GM19023 (cell line): Measurements from ENCODE around the gene RNF167.
"Not testable (repeated sequence)": the region's sequence is repeated elsewhere in the genome, so short reads cannot be mapped to it uniquely, and the experiment has no call there.

Experiments used
- ATAC-seq: cut with Tn5 transposase; IDR thresholded peaks from one replicate; pipeline ENCODE4 v1.9.1; 2021; ENCODE audit warnings: mild to moderate bottlenecking, moderate library complexity; ENCODE audit not compliant: unreplicated experiment

Gene RNF167

GRCh38 chr17:4901648-4902344 is 38.3 kb upstream of the RNF167 start:
- no peak for ATAC-seq

DNA sequence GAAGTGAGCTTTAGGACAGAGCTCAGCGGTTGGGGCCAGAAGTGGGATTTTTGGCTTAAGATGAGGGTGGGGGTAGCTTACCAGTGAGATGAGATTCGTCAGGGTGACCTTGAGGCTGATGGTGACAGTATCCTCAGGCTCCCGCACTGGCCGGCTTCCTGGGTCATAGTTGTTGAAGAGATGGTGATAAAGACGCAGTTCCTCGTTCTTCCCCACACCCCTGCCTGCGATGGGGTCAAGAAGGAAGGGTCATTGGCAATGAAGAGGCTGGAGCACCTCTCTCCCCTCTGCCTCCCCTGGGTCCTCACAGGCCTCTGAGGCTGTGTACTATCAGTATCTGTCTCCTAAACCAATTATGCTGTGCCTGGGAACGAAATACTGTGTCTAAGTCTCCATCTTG is 37.5 kb upstream of the RNF167 start:
- ATAC-seq = no peak

DNA sequence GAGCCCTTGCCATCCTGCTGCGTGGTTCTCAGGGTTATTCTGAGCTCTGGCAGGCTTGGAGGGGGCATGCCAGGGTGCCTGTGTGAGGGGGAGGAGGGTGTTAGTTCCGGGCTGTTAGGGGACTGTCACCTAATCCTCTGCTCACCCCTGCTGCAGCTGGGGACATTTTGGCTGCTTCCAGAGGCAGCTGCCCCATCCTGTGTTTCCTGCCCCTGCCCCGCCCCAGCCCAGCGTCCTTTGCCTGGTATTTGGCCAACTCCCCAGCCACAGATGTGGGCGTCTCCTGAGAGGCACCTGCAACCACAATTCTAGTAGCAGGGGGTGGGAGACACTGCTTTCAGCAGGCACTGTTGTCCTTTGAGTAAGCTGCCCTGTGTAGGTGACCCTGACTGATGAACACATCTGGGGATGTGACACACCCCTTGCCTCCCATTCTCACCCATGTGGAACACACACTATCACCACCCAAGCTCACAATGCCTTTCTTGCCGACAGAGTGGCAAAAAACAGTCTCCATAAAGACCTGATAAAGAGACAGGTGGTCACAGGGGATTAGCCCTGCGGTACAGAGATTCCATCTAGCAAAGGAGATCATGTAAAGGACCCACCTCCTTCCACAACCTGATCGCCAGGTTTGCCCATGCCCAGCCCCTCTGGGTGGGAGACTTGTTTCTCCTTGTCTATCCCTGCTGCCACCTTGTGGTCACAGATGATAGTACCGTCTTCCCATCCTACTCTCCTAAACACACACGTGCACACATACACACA is 36.8 kb upstream of the RNF167 start, which contains the start of gene CHRNE:
TSS of gene CHRNE (minus strand) at position 48 of the 768 bp plus-strand sequence. CDS start at position 13, 35 bp downstream.
- no peak for ATAC-seq

- not testable (repeated sequence) for ATAC-seq
Measured at GRCh38 chr17:4906642-4907041, 33.4 kb upstream of the RNF167 start.

- ATAC-seq = no peak
Measured at GRCh38 chr17:4908301-4908700, 31.8 kb upstream of the RNF167 start.

- no peak for ATAC-seq
Measured at GRCh38 chr17:4908711-4909496, 31.2 kb upstream of the RNF167 start.

DNA sequence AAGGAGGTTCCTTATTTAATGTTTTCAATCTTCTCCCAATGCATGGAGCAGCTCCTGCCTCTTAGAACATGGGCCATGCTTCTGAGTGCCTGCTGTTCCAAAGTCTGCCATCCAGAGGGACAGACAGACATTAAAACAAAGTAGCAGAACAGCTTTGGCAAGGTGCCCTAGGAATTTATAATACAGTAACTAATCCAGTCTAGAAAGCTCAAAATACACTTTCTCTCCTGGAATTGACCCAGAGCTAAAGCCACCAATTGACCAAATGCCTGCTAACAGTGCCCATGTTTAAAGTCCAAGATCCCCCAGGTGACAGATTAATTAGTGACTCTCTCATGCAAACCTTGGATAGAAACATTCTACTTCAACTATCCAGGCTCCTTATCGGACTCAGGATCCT is 26.1 kb upstream of the RNF167 start:
- ATAC-seq = no peak

- not testable (repeated sequence) for ATAC-seq
Measured at GRCh38 chr17:4914551-4914950, 25.5 kb upstream of the RNF167 start.

DNA sequence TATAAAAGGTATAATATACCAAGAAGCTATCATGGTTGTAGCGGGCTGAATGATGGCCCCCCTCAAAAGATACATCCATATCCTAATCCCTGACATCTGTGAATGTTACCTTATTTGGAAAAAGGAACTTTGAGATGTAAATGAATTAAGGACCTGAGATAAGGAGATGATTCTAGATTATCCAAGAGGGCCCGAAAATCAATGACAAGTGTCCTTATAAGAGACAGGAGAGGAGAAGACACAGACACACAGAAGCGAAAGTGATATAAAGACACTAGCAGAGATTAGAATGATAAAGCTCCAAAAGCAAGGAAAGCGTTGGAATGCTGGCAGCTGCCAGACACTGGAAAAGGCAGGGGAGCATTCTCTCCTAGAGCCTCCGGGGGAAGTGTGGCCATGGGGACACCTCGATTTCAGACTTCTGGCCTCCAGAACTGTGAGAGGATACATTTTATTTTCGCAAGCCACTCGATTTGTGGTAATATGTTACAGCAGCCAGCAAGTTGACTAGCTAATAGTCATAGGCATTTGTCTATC is 20.5 kb upstream of the RNF167 start:
- no peak for ATAC-seq

DNA sequence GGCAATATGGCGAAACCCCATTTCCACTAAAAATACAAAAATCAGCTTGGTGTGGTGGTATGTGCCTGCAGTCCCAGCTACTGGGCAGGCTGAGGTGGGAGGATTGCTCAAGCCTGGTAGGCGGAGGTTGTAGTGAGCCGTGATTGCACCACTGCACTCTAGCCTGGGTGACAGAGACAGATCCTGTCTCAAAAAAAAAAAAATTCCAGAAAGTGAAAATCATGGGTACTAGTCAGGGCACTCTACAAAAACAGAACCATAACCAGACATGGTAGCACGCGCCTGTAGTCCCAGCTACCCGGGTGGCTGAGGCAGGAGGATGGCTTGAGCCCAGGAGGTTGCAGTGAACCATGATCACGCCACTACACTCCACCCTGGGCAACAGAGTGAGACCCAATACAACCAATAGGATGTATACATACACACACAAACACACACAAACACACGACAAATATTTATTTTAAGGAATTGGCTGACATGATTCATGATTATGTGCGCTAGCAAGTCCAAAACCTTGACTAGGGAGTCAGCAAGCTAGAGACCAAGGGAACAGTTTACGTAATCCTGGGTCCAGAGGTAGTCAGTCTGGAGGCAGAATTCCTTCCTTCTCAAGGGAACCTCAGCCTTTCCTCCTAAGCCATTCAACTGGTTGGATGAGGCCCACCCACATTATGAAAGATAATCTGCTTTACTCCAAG is 19.6 kb upstream of the RNF167 start:
- no peak for ATAC-seq

GRCh38 chr17:4921320-4921719 is 18.7 kb upstream of the RNF167 start:
- no peak for ATAC-seq

GRCh38 chr17:4926577-4927335 is 13.3 kb upstream of the RNF167 start:
- not testable (repeated sequence) for ATAC-seq

GRCh38 chr17:4928881-4929280 is 11.2 kb upstream of the RNF167 start:
- ATAC-seq = no peak

GRCh38 chr17:4931963-4932362 is 8.1 kb upstream of the RNF167 start, which contains the start of gene GP1BA:
Gene GP1BA (plus strand): TSS chr17:4932277. CDS start chr17:4932605, 328 bp downstream.
- no peak for ATAC-seq

- no peak for ATAC-seq
Measured at GRCh38 chr17:4932756-4933155, 7.3 kb upstream of the RNF167 start.

- ATAC-seq = no peak
Measured at GRCh38 chr17:4933646-4934045, 6.4 kb upstream of the RNF167 start.

- ATAC-seq = no peak
Measured at GRCh38 chr17:4934173-4934979, 5.7 kb upstream of the RNF167 start.

DNA sequence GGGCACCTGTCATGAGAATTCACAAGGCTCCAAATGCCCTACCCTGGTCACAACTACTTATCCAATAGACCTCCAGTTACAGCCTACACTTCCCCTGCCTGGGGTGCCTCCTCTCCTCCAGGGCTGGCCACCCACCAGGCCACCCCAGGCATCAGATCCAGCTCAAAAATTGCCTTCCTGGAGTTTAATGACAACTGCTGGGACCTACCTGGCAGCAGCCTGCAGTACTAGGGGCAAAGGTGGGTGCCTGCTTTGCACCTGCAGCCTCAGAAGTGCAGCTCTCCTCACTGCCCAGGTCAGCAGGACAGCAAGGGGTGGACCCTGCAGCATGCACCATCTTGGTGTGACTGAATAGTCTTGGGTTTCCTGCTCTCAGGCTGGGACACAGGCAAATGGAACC is 4.4 kb upstream of the RNF167 start:
- no peak for ATAC-seq

GRCh38 chr17:4936436-4936835 is 3.6 kb upstream of the RNF167 start:
- no peak for ATAC-seq
